Activated CD8-positive, alpha-beta memory T cell treated with anti-CD3 and anti-CD28 coated beads, Interleukin-2, amount 10 ng/mL, durations not matched to agents 7 days and 5 days (primary cell): ENCODE results near the gene TIMM22. TPM values are rescaled to one million over a fixed set of nuclear protein-coding genes. Genes with fewer than 3 reads are reported as not detected.
A peak's percentile ranks its signal among the peaks of the same experiment; 100 is the strongest.
"Not testable (repeated sequence)": the region's sequence is repeated elsewhere in the genome, so short reads cannot be mapped to it uniquely, and the experiment has no call there.

Experiments used
- ATAC-seq: fragments of 150-1000 bp; cut with Tn5 transposase; one replicate; pipeline ENCODE4 v1.10.0; 2021; ENCODE audit warnings: moderate library complexity
- CTCF ChIA-PET: fragments of 350-600 bp; sonication (Branson Sonifier 250); formaldehyde crosslinking; loops from one replicate; lab custom pipeline; 2021; ENCODE audit warnings: antibody characterized with exemption; lab: Charles Lee
- DNase-seq: peaks from one replicate; pipeline ENCODE4 v3.0.0-alpha.2; 2020
- H3K27ac Mint-ChIP-seq: one replicate; pipeline ENCODE4 v1.8.0; 2021; ENCODE audit warnings: mild to moderate bottlenecking, mixed read lengths
- H3K27me3 Mint-ChIP-seq: one replicate; pipeline ENCODE4 v1.8.0; 2021; ENCODE audit warnings: mixed read lengths
- H3K36me3 Mint-ChIP-seq: one replicate; pipeline ENCODE4 v1.8.0; 2021; ENCODE audit warnings: mild to moderate bottlenecking, mixed read lengths
- H3K4me1 Mint-ChIP-seq: one replicate; pipeline ENCODE4 v1.8.0; 2021; ENCODE audit warnings: mixed read lengths
- H3K4me3 Mint-ChIP-seq: one replicate; pipeline ENCODE4 v1.8.0; 2021; ENCODE audit warnings: mild to moderate bottlenecking, moderate library complexity, mixed read lengths
- H3K9me3 Mint-ChIP-seq: one replicate; pipeline ENCODE4 v1.8.0; 2022; ENCODE audit warnings: low read depth, mixed read lengths
- microRNA-seq: library from miRNA; unstranded; fragments of <30 nt; microRNA quantifications from one replicate; pipeline ENCODE4 v1.2.0, GENCODE V29; 2022
- total RNA-seq, 2 experiments: library from RNA; stranded (reverse); gene quantifications; one replicate each; pipeline ENCODE4 v1.2.3, GENCODE V29; 2021

The TIMM22 gene
- total RNA-seq, 2 experiments from 2014 or later, result 9.7 to 12.5 TPM

DNA sequence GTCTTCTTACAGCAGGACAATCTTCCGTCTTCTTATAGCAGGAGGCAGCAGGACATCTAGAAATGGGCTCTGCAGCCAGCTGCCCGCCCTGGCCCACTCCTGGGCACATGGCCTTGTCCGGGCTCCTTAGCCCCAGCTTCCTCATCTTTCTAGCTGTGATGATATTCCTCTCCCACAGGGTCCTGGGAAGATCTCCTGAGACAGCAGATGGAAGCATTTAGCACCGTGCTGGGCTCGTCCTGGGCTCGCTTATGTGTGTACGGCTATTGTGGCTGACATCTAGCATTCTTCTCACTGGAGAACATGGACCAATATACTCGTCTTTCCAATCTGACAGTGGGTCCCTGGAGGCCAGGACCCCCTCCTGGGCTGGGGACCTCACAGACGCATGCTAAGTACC, 48.5 kb downstream of the TIMM22 start:
- peaks cover 2% of the 10 kb centered on the region for H3K9me3 Mint-ChIP-seq

DNA sequence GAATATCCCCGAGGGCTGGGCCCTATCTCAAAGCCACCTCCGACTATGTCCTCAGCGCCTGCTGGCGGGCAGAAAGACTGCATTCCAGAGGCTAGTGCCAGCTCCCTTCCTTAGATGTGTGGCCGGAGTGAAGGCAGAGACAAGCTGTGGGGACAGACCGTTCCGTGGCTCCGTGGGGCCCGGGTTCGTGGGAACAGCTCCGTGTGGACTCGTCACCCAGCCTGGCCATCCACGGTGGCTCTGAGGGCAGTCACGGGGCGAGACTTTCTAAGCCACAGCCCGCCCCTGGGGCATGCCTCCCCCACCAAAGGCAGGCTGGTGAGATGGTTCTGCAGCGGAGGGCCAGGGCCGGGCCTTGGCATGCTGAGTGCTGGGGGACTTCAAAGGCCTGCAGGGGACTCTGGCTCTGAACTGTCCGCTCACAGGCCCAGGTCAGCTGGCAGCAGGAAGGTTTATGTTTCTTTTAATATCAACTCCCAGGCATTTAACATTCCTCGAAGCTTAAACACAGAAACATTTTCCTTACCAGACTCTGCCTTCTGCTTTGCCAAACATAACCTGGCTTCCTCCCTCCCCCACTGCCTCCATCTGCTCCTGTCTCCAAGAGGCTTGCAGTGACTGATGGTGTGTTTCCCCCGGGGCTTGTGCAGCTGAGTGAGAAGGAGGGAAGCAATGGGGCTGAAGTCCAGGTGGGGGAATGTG, 50.4 kb downstream of the TIMM22 start:
- peaks cover 8% of the 10 kb centered on the region for H3K36me3 Mint-ChIP-seq
- no peak for ATAC-seq
- H3K9me3 Mint-ChIP-seq, result peaks cover 2% of the 10 kb centered on the region
- no peaks in the 10 kb centered on the region for H3K27me3 Mint-ChIP-seq
- CTCF ChIA-PET, result interaction anchor here (2.2 kb wide), 1 partner anchor 11 kb away, joined by 9 read pairs; no protein-coding TSS in a partner anchor
- H3K4me1 Mint-ChIP-seq, result peaks cover 2% of the 10 kb centered on the region
- H3K27ac Mint-ChIP-seq, result no peak overlapping the region
- H3K4me3 Mint-ChIP-seq, result no peak overlapping the region
- DNase-seq, result no peak

More for the DNA sequence above, 48.5 kb downstream of the TIMM22 start:
- no peak for DNase-seq
- Mint-ChIP-seq H3K4me1 (no peaks in the 10 kb centered on the region), H3K4me3 (no peak overlapping the region), H3K36me3 (peaks cover 10% of the 10 kb centered on the region), H3K27me3 (no peaks in the 10 kb centered on the region), H3K27ac (no peak overlapping the region)
- ATAC-seq, result no peak
- CTCF ChIA-PET, result no interaction called here

DNA sequence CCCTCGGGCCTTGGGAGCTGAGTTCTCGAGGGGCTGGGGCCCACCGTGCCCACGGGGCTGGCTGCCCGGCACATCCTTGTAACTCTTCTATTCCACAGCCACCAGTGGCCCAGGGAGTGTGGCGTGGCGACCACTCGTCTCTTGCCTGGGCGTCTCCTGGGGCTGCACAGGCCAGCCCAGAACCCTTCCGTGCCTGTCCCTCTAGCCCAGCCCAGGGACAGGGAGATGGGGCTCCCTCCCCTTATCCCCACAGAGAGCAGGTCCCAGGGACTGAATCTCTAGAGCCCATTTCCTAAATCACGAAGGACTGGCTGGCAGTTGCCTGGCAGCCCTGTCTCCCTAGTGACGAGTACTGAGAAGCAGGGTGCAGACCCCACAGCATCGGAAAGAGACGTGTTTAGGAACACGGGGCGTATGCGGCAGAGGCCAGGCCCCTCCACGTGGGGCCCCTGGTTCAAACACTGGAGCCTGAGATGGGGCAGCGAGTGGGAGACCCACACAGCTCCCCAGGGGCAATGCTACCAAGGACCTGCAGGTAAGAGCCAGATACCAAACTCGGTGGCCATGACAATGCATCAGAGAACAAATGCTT, 51.0 kb downstream of the TIMM22 start:
- DNase-seq (no peak), ATAC-seq (no peak)
- Mint-ChIP-seq H3K27ac (no peak overlapping the region), H3K4me3 (no peak overlapping the region), H3K4me1 (peaks cover 2% of the 10 kb centered on the region), H3K36me3 (peaks cover 2% of the 10 kb centered on the region), H3K27me3 (no peaks in the 10 kb centered on the region), H3K9me3 (no peaks in the 10 kb centered on the region)
- CTCF ChIA-PET, result interaction anchor here (0.6 to 2.2 kb wide), 2 partner anchors 11 to 277 kb away, joined by 7 to 9 read pairs; no protein-coding TSS in a partner anchor

DNA sequence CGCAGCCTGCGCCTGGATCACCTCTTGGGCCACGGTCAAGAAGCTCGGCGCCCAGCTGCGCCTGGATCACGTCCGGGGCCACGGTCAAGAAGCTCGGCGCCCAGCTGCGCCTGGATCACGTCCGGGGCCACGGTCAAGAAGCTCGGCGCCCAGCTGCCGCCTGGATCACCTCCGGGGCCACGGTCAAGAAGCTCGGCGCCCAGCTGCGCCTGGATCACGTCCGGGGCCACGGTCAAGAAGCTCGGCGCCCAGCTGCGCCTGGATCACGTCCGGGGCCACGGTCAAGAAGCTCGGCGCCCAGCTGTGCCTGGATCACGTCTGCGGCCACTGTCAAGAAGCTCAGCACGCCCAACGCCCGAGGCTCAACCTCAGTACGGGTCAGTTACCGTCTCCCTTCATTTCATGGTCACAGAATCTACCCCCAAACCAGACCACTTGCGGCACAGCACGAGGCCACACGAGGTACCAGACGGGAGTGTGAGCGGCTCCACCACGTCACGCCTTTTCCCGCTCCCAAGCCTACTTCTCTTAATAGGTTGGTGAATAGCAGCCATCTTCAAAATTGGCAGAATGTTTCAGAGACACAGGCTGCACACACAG, 51.7 kb downstream of the TIMM22 start:
- DNase-seq, H3K27me3 Mint-ChIP-seq, H3K36me3 Mint-ChIP-seq, H3K27ac Mint-ChIP-seq, H3K4me3 Mint-ChIP-seq, ATAC-seq, H3K9me3 Mint-ChIP-seq, H3K4me1 Mint-ChIP-seq: not testable (repeated sequence)
- CTCF ChIA-PET, result interaction anchor here (2.2 kb wide), 1 partner anchor 10 kb away, joined by 9 read pairs; no protein-coding TSS in a partner anchor

DNA sequence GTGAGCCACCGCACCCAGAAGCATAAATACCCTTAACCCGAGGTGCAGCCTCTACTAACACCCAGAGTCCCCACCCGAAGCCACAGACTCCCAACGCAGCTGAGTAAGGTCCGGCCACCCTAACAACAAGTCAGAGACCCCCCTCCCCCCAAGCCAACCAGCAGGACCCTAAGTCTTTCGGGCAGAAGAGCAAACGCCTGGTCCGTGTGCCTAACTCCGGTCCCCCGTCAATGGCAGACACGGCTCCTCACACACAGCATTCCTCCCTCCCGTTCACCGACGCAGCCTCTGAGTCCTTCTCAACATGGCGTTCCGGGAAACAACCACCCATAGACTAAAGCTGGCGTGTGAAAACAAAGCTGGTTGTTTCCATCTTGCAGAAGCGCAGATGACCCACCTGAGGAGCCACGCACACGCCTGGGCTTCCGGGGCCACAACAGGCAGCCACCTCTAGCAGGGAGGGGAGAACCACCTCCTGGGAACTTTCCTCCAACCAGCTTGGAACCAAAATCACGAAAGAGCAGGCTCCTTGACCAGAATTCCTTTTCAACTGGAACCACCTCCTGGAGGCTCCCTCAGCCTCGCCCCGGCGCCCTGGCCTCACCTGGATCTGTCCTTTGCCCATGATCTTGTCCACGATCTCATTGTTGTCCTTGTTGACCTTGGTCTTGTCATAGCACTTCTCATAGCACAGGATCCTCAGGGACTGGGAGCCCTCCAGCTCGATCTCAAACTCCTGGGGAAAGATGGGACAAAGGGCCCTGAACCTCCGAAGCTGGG, 52.7 kb downstream of the TIMM22 start:
- peaks cover 2% of the 10 kb centered on the region for H3K4me1 Mint-ChIP-seq
- H3K36me3 Mint-ChIP-seq, result peaks cover 2% of the 10 kb centered on the region
- CTCF ChIA-PET, result no interaction called here
- H3K4me3 Mint-ChIP-seq, result no peak overlapping the region
- H3K27ac Mint-ChIP-seq, result no peak overlapping the region
- H3K9me3 Mint-ChIP-seq, result no peaks in the 10 kb centered on the region
- no peak for DNase-seq
- no peaks in the 10 kb centered on the region for H3K27me3 Mint-ChIP-seq
- ATAC-seq, result no peak

DNA sequence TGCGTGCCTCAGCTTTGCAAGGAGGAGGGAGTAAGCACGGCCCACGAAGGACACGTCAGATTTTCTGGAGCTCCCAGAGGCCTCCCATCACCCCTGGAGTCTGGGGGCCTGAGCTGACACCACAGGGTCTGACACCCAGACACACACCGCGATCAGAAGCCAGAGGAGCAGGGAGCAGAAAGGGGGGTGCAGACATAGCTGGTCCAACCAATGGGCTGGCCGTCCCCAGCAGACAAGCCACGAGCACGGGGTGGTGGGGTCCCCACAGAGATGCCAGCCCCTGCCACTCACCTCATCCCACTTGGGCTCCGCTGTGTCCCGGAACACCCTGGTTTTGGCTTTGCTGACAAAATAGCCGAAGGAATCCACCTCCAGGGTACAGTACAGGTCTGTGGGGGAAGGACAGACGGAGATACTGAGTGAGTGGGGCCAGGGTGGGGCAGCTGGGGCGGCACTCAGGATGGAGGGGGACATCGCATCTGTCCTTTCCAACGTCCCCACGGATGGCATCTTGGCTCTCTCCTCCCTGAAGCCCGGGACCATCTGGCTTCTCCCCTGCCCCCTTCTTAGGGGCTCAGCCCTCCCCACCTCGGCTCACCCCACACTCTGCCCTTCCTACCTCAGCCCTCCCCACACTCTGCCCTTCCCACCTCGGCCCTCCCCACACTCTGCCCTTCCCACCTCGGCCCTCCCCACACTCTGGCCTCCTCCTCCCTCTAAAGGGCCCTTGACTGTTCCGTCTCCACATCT, 53.5 kb downstream of the TIMM22 start:
- Mint-ChIP-seq H3K4me3 (no peak overlapping the region), H3K27ac (peak overlapping the region; percentile 9), H3K27me3 (no peaks in the 10 kb centered on the region), H3K4me1 (peaks cover 2% of the 10 kb centered on the region), H3K36me3 (peaks cover 2% of the 10 kb centered on the region), H3K9me3 (no peaks in the 10 kb centered on the region)
- CTCF ChIA-PET, result no interaction called here
- no peak for ATAC-seq
- no peak for DNase-seq

DNA sequence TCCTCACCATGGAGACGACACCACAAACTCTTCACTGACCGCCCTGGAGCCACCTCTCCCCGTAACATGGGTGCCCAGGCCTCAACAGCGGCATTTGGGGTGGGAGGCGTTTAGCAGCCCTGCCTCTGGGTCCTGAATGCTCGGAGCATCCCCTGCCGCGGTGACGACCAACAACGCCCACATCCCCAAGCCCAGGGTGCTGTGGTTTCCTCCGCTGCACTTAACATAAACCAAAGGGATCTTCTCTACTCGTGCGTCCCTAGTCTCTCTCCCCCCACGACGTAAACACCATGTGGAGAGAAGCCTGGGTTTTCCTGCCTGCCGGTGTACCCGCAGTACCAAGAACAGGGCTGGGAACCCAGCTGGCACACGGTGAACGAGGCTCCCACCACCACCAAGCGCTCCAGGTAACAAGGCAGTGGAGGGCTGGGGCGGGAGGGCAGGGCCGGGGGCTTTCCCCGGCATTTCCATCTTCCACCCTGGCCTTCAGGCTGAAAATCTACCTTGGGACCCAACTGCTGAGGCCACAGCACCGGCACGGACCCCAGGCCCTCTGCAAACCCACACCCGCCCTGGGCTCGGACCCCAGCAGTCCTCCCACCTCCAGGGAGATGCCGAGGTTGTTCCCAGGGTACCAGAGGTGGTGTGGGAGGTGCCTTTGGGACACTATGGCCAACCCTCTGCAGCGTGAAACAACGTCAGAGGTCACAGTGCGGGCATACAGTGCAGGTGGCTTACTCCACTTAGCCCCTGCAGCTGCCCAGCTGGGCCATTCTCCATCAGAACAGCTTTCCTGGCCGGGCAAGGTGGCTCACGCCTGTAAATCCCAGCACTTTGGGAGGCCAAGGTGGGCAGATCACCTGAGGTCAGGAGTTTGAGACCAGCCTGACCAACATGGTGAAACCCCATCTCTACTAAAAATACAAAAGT, 54.3 kb downstream of the TIMM22 start:
- no peak for ATAC-seq
- no peak for DNase-seq
- no peaks in the 10 kb centered on the region for H3K27me3 Mint-ChIP-seq
- peaks cover 2% of the 10 kb centered on the region for H3K4me1 Mint-ChIP-seq
- CTCF ChIA-PET, result no interaction called here
- H3K4me3 Mint-ChIP-seq, result no peak overlapping the region
- peaks cover 2% of the 10 kb centered on the region for H3K36me3 Mint-ChIP-seq
- H3K9me3 Mint-ChIP-seq, result no peaks in the 10 kb centered on the region
- H3K27ac Mint-ChIP-seq, result peak overlapping the region; percentile 9

Small RNA genes within 50 kb of the gene (microRNA-seq; reads per million reads assigned to microRNA genes)
- not detected for gene MIR3183

Other genes with a start within 250 kb of the TIMM22 start
- 10 to 100 TPM; 40.8 to 43.0 TPM for gene GEMIN4, start 244.9 kb upstream of the TIMM22 start, total RNA-seq
- 10 to 100 TPM; 45.1 to 56.3 TPM for gene GLOD4, start 214.8 kb upstream of the TIMM22 start, total RNA-seq
- 10 to 100 TPM; 21.7 to 26.5 TPM for gene MRM3, start 214.8 kb upstream of the TIMM22 start, total RNA-seq
- gene NXN, start 17.4 kb upstream of the TIMM22 start, total RNA-seq, result under 1 TPM; 0.14 to 0.70 TPM
- gene ABR, start 182.9 kb downstream of the TIMM22 start, total RNA-seq, result 100 to 1,000 TPM in 1 of 2 experiments, 10 to 100 TPM in 1; 83.2 to 145 TPM